Right renal cortex interstitium (tissue), 3 donors: ENCODE measurements around the gene UBE2N. TPM values are rescaled to one million over a fixed set of nuclear protein-coding genes. Genes with fewer than 3 reads are reported as not detected.

Experiments used
- DNase-seq, 3 donors: peaks; one replicate each; pipeline ENCODE4 v3.0.0-alpha.2; 2013; ENCODE audit warnings: low read depth in 3 of 3, low spot score in 2 of 3
- polyA plus RNA-seq, 3 donors: library from polyadenylated mRNA; unstranded; fragments of 120-200 nt; gene quantifications; one replicate each; pipeline ENCODE4 v1.2.1, GENCODE V29; 2013; ENCODE audit not compliant: insufficient read length in 3 of 3

Gene UBE2N
- 100 to 1,000 TPM; 175 to 187 (median 176) TPM for polyA plus RNA-seq

GRCh38 chr12:93441617-93442410, at the start of gene UBE2N:
TSS of gene UBE2N (minus strand) at chr12:93441947. CDS start at chr12:93441884, 63 bp downstream.
- peak; percentile 70 to 89 (median 85) for DNase-seq

GRCh38 chr12:93484315-93484981, 42.7 kb upstream of the UBE2N start:
- DNase-seq = no peak

DNA sequence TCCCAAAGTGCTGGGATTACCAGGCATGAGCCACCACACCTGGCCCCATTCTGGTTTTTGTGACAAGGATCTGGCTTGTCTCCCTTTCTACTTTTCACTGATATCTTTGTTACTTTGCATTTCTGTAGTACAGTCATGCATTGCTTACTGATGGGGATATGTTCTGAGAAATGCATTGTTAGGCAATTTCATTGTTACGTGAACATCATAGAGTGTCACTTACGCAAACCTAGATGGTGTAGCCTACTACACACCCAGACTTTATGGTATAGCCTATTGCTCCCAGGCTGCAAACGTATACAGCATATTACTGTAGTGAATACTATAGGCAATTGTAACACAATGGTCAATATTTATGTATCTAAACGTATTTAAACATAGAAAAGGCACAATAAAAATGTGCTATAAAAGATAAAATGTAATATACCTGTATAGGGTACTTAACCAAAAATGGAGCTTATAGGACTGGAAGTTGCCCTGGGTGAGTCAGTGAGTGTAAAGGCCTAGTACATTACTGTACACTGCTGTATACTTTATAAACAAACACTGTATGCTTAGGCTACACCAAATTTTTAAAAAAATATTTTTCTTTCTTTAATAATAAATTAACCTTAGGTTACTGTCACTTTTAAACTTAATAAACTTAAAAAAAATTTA, 41.5 kb upstream of the UBE2N start:
- no peak for DNase-seq

DNA sequence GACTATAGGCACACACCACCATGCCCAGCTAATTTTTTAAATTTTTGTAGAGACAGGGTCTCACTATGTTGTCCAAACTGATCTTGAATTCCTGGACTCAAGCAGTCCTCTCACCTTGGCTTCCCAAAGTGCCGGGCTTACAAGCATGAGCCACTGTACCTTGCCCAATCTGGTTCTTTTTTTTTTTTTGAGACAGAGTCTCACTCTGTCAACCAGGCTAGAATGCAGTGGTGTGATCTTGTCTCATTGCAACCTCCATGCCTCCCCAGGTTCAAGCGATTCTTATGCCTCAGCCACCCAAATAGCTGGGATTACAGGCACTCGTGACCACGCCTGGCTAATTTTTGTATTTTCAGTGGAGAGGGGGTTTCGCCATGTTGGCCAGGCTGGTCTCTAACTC, 41.0 kb upstream of the UBE2N start:
- DNase-seq = no peak

DNA sequence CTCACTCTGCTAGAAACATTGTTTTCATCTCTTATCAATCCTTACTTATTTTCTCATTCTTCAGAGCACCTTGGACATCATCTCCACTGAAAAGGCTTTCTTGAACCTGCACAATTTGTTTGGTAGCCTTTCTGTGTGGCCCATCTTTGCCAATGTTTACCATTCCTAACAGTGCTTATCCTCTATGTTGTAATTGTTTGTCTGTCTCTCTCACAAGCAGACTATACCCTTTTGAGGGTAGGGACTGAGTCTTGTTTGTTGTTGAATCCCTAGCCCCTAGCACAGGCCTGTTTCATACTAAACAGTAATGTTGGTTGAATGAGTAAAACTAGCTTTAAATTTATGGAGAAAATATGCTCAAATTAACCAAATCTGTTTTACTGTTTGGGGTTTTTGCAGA, 34.8 kb upstream of the UBE2N start:
- DNase-seq = no peak

GRCh38 chr12:93469386-93469785, 27.6 kb upstream of the UBE2N start:
- DNase-seq = no peak

DNA sequence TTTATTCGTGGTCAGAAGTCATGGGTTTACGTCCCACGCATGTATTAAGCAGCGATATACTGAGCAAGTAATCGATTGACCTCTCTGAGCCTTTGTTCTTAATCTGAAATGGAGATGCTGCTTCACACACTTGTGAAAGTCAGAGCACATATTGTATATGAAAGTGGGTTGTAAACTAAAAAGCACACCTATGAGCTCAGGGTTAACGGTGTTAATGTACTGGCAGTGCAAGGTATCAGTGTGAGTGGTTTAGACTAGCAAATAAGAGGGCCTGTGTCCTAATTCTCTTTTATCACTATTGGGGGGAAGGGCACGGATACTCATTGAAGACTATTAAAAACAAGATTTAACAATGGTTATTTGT, 26.2 kb upstream of the UBE2N start:
- no peak for DNase-seq

DNA sequence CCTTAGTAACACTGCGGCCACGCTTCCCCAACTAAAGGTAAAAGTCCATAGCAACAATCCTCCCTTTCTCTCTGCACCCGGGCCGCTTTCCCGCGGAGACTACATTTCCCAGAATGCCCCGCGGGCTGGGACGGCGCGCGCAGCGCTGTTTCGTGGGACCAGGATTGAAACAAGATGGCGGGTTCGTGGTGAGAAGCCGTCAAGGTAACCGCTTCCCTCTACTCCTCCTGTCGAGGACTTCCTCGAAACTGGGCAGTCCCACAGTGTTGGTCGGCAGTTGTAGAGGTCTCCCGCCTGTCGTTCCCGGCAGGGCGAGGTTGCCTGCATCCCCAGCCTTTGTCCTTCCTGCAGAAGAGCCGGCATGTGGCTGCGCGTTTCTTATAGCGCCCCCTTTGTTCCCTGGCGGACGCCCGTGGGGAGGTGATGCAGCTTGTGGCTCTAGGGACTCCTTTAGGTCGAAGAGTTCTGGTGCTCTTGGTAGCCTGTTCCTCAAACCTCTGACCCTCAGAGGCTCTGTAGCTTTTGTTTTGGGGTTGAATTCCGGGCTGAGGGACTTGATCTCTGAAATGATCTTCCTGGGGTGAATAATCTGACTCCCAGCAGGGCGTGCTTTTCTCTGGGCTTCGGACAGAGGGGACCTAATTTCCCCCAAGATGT, 25.7 kb upstream of the UBE2N start, which contains the start of gene MRPL42:
TSS of gene MRPL42 (plus strand) at position 164 of the 657 bp plus-strand sequence. CDS start 1,772 bp downstream, outside the sequence.
- DNase-seq = peak; percentile 85 to 90 (median 88)

- DNase-seq = no peak
These were observed 25.0 kb upstream of the UBE2N start for GRCh38 chr12:93466625-93467350.

DNA sequence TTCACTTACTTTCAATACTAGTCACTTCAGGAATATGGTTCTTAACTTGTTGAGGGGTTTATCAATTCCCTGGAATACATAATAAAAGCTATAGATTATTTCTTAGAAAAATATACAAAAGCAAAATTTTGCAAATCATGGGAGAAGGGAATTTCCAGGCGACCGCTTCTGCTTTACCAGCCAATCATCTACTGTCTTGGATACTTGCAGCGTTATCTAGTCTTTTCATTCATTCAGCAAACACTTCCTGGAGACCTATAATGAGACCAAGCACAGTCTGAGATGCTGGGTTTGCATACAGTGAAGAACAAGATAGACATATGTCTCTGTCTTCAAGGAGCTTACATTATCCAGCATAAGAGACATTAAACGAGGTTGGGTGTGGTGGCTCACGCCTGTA, 24.1 kb upstream of the UBE2N start:
- DNase-seq = no peak

GRCh38 chr12:93461503-93461902, 19.8 kb upstream of the UBE2N start:
- DNase-seq = no peak

DNA sequence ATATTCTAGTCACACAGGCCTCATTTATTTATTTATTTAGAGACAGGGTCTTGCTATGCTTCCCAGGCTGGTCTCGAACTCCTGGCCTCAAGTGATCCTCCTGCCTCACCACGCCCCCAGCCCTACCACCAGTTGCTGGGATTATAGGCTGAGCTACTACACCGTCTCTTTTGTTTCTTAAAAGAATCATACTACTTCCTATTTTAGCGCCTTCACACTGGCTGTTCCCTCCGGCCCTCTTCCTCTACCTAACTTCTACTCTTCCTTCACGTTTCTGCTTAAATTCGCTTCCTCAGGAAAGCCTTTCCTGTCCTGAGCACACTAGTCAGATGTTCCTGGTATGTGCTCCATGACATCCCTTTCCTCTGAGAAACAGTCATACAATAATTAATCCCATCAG, 19.2 kb upstream of the UBE2N start:
- DNase-seq = no peak

GRCh38 chr12:93460003-93460402, 18.3 kb upstream of the UBE2N start:
- DNase-seq = no peak

- no peak for DNase-seq
These were observed 17.4 kb upstream of the UBE2N start for GRCh38 chr12:93459097-93459496.

DNA sequence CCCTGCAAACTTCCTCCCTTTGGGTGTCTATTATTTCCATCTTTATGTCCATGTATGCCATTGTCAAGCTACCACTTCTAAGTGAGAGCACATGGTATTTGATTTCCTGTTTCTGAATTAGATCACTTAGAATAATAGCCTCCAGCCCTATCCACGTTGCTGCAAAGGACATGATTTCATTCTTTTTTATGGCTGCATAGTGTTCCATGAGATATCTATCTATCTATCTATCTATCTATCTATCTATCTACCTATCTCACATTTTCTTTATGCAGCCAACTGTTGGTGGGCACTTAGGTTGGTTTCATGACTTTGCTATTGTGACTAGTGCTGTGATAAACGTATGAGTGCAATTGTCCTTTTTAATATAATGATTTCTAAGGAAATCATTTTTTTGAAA, 14.3 kb upstream of the UBE2N start:
- no peak for DNase-seq

DNA sequence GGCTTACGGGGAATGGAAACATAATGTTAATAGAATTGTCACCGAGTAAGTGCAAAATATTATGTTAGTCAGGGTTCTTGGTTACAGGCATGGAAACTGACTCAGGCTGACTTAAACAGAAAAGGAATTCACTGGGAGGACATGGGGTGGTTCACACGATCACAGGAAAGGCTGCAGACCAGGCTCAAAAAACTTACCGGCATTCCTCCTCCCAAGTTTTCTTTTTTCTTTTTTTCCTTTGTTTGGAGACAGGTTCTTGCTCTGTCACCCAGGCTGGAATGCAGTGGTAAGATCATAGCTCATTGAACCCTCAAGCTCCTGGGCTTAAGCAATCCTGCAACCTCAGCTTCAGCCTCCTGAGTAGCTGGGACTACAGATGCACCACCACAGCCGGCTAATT, 11.9 kb upstream of the UBE2N start:
- DNase-seq = no peak

- DNase-seq = no peak
These were observed 9.8 kb upstream of the UBE2N start for GRCh38 chr12:93451423-93452158.

- no peak for DNase-seq
These were observed 7.5 kb upstream of the UBE2N start for GRCh38 chr12:93449277-93449676.

DNA sequence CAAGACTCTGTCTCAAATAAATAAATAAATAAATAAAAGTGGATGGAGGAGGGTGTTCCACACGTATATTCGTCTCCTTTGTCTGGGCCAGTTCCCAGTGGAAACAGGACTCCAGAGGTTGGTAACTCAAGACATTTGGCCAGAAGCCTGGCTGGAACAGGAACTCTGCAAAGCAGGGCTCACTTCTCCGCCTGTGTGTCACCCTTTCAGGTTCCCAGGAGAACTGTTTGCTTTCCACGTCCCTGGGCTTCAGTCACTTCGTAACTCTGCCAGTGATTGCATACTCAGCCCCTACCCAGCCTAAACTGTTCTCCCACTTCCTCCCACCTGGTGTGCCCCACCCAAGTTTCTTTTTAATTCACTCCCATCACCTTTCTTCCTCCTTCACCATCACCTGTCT, 7.0 kb upstream of the UBE2N start:
- DNase-seq = no peak
